ENCODE data around the gene IL34. TPM values are rescaled to one million over a fixed set of nuclear protein-coding genes. Genes with fewer than 3 reads are reported as not detected.
A peak's percentile ranks its signal among the peaks of the same experiment; 100 is the strongest.

The IL34 gene
- total and polyA plus RNA-seq, 3 experiments from 2014 or later, result not detected

DNA sequence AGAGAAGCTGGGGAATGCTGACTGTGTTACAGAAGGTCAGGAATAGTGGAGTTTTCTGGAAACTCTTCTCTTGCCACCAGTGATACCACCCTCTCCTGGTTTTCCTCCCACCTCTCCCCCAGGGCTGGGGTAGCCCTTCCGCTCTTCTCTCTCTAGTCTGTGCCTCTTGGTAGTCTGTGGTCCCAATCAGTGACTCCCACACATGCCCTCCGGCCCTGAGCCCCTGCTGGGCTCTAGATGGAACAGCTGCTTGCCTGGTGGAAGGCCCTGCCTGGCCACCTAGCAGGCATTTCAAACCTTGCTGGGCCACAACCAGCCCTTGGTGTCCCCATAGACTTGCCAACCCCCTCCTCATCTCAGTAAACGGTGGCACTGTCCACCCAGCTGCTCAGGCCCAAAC is 54.7 kb downstream of the IL34 start:
- ChIA-PET POLR2A (no interaction called here), CTCF (no interaction called here)
- H3K4me3 ChIP-seq (ENCODE audit: low read length), result no peak overlapping the region
- no peaks in the 10 kb centered on the region for H3K9me3 ChIP-seq (ENCODE audit: low read length)
- H3K27ac ChIP-seq (ENCODE audit: low read depth, low read length), result no peak overlapping the region
- no peaks in the 10 kb centered on the region for H3K27me3 ChIP-seq (ENCODE audit: insufficient read depth, low read length, poor library complexity, severe bottlenecking)
- DNase-seq, result no peak
- H3K4me1 Mint-ChIP-seq, result peaks cover 2 to 21% (median 13%) of the 10 kb centered on the region in 3 donors
- no peak overlapping the region for H3K4me3 Mint-ChIP-seq
- no peaks in the 10 kb centered on the region for H3K9me3 Mint-ChIP-seq
- H3K4me1 ChIP-seq (ENCODE audit: insufficient read depth, low read length), result peaks cover 15% of the 10 kb centered on the region
- no peaks in the 10 kb centered on the region for H3K36me3 ChIP-seq (ENCODE audit: insufficient read depth, low read length)
- peak overlapping the region in 1 of 8 donors; percentile 17 for H3K27ac Mint-ChIP-seq
- H3K36me3 Mint-ChIP-seq, result peaks cover 0 to 24% (median 0%) of the 10 kb centered on the region in 3 donors
- H3K27me3 Mint-ChIP-seq, result no peaks in the 10 kb centered on the region

DNA sequence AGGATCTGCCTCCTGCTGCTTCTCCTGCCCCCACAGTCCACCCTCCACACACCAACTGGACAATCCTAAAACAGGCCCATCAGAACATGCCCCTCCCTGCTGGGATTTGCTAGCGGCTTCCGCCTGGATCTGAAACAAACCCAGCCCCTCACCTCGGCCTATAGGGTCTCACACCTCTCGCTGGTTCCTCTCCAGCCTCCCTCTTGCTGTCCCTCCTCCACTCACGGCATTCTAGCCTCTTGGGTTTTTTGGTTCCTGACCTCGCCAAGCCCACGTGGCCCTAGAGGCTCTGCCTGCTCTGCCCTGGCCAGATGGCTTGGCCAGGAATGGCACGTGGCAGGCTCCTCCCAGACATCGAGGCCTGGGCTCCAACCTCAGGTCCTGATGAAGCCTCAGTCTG is 55.2 kb downstream of the IL34 start:
- no peak overlapping the region for H3K27ac ChIP-seq (ENCODE audit: low read depth, low read length)
- Mint-ChIP-seq H3K9me3 (no peaks in the 10 kb centered on the region), H3K27me3 (no peaks in the 10 kb centered on the region), H3K36me3 (peaks cover 0 to 24% (median 0%) of the 10 kb centered on the region in 3 donors), H3K27ac (peak overlapping the region in 2 of 8 donors; percentile 17 to 42), H3K4me3 (peak overlapping the region in 1 of 7 donors; percentile 16), H3K4me1 (peaks cover 0 to 15% (median 12%) of the 10 kb centered on the region in 3 donors)
- no peaks in the 10 kb centered on the region for H3K27me3 ChIP-seq (ENCODE audit: insufficient read depth, low read length, poor library complexity, severe bottlenecking)
- H3K36me3 ChIP-seq (ENCODE audit: insufficient read depth, low read length), result no peaks in the 10 kb centered on the region
- DNase-seq, result no peak
- no peak overlapping the region for H3K4me3 ChIP-seq (ENCODE audit: low read length)
- H3K4me1 ChIP-seq (ENCODE audit: insufficient read depth, low read length), result peaks cover 11% of the 10 kb centered on the region
- no peaks in the 10 kb centered on the region for H3K9me3 ChIP-seq (ENCODE audit: low read length)
- POLR2A ChIA-PET, result no interaction called here
- CTCF ChIA-PET, result no interaction called here

- Histone ChIP-seq H3K9me3 (ENCODE audit: low read length) (no peaks in the 10 kb centered on the region), H3K27me3 (ENCODE audit: insufficient read depth, low read length, poor library complexity, severe bottlenecking) (no peaks in the 10 kb centered on the region), H3K36me3 (ENCODE audit: insufficient read depth, low read length) (no peaks in the 10 kb centered on the region), H3K4me1 (ENCODE audit: insufficient read depth, low read length) (peaks cover 7% of the 10 kb centered on the region), H3K27ac (ENCODE audit: low read depth, low read length) (no peak overlapping the region), H3K4me3 (ENCODE audit: low read length) (no peak overlapping the region)
- ChIA-PET CTCF (no interaction called here), POLR2A (no interaction called here)
- no peak for DNase-seq
- H3K27ac Mint-ChIP-seq, result peak overlapping the region in 1 of 8 donors; percentile 42
- no peaks in the 10 kb centered on the region for H3K27me3 Mint-ChIP-seq
- H3K4me3 Mint-ChIP-seq, result no peak overlapping the region
- H3K9me3 Mint-ChIP-seq, result no peaks in the 10 kb centered on the region
- H3K36me3 Mint-ChIP-seq, result peaks cover 0 to 25% (median under 1%) of the 10 kb centered on the region in 3 donors
- peaks cover 0 to 11% (median 9%) of the 10 kb centered on the region in 3 donors for H3K4me1 Mint-ChIP-seq
These were observed 55.6 kb downstream of the IL34 start for GRCh38 chr16:70701998-70702397.

DNA sequence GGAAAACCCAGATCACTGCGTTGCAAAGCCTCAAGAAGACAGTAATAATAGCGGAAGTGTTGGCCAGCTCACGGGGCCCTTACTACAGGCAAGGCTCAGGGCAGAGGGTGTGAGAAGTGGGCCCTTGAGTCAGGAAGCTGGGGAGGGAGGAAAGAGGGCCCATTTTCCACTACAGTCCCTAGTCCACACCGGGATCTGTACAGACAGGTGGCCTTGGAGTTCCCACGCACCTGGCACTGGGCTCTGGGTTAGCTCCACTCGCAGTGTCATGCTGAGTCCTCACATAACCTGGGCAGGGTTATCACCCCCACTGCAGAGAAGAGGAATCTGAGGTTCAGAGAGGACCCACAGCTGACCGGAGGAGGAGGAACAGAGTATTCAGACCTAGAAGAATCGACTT is 56.3 kb downstream of the IL34 start:
- H3K4me1 Mint-ChIP-seq, result peaks cover 0 to 9% (median 7%) of the 10 kb centered on the region in 3 donors
- ChIA-PET POLR2A (no interaction called here), CTCF (no interaction called here)
- H3K36me3 ChIP-seq (ENCODE audit: insufficient read depth, low read length), result no peaks in the 10 kb centered on the region
- H3K4me1 ChIP-seq (ENCODE audit: insufficient read depth, low read length), result peaks cover under 1% of the 10 kb centered on the region
- H3K27me3 ChIP-seq (ENCODE audit: insufficient read depth, low read length, poor library complexity, severe bottlenecking), result no peaks in the 10 kb centered on the region
- H3K4me3 ChIP-seq (ENCODE audit: low read length), result no peak overlapping the region
- no peaks in the 10 kb centered on the region for H3K27me3 Mint-ChIP-seq
- DNase-seq, result no peak
- H3K9me3 Mint-ChIP-seq, result no peaks in the 10 kb centered on the region
- H3K27ac Mint-ChIP-seq, result no peak overlapping the region
- H3K36me3 Mint-ChIP-seq, result peaks cover 0 to 28% (median 1%) of the 10 kb centered on the region in 3 donors
- no peak overlapping the region for H3K27ac ChIP-seq (ENCODE audit: low read depth, low read length)
- no peak overlapping the region for H3K4me3 Mint-ChIP-seq
- H3K9me3 ChIP-seq (ENCODE audit: low read length), result no peaks in the 10 kb centered on the region

GRCh38 chr16:70703041-70703834 is 56.9 kb downstream of the IL34 start:
- Mint-ChIP-seq H3K36me3 (peaks cover 0 to 27% (median 1%) of the 10 kb centered on the region in 3 donors), H3K27me3 (no peaks in the 10 kb centered on the region), H3K27ac (peak overlapping the region in 2 of 8 donors; percentile 40 to 81), H3K4me3 (no peak overlapping the region), H3K4me1 (peaks cover 0 to 5% (median 4%) of the 10 kb centered on the region in 3 donors), H3K9me3 (no peaks in the 10 kb centered on the region)
- Histone ChIP-seq H3K4me3 (ENCODE audit: low read length) (no peak overlapping the region), H3K9me3 (ENCODE audit: low read length) (no peaks in the 10 kb centered on the region), H3K27ac (ENCODE audit: low read depth, low read length) (no peak overlapping the region), H3K4me1 (ENCODE audit: insufficient read depth, low read length) (no peaks in the 10 kb centered on the region), H3K27me3 (ENCODE audit: insufficient read depth, low read length, poor library complexity, severe bottlenecking) (no peaks in the 10 kb centered on the region), H3K36me3 (ENCODE audit: insufficient read depth, low read length) (no peaks in the 10 kb centered on the region)
- CTCF ChIA-PET, result interaction anchor here (1.0 kb wide), 1 partner anchor 27 kb away, joined by 3 read pairs; no protein-coding TSS in a partner anchor
- DNase-seq, result no peak
- POLR2A ChIA-PET, result no interaction called here

GRCh38 chr16:70703835-70704381 is 57.5 kb downstream of the IL34 start:
- peaks cover 0 to 4% (median 4%) of the 10 kb centered on the region in 3 donors for H3K4me1 Mint-ChIP-seq
- POLR2A ChIA-PET, result no interaction called here
- CTCF ChIA-PET, result interaction anchor here (1.0 kb wide), 1 partner anchor 26 kb away, joined by 3 read pairs; no protein-coding TSS in a partner anchor
- H3K27me3 Mint-ChIP-seq, result no peaks in the 10 kb centered on the region
- Histone ChIP-seq H3K36me3 (ENCODE audit: insufficient read depth, low read length) (no peaks in the 10 kb centered on the region), H3K4me3 (ENCODE audit: low read length) (no peak overlapping the region), H3K27ac (ENCODE audit: low read depth, low read length) (no peak overlapping the region), H3K4me1 (ENCODE audit: insufficient read depth, low read length) (no peaks in the 10 kb centered on the region), H3K9me3 (ENCODE audit: low read length) (no peaks in the 10 kb centered on the region), H3K27me3 (ENCODE audit: insufficient read depth, low read length, poor library complexity, severe bottlenecking) (no peaks in the 10 kb centered on the region)
- no peak overlapping the region for H3K4me3 Mint-ChIP-seq
- peak overlapping the region in 2 of 8 donors; percentile 70 to 81 for H3K27ac Mint-ChIP-seq
- DNase-seq, result no peak
- no peaks in the 10 kb centered on the region for H3K9me3 Mint-ChIP-seq
- H3K36me3 Mint-ChIP-seq, result peaks cover 0 to 33% (median 1%) of the 10 kb centered on the region in 3 donors

- H3K27ac ChIP-seq (ENCODE audit: low read depth, low read length), result no peak overlapping the region
- Mint-ChIP-seq H3K27me3 (no peaks in the 10 kb centered on the region), H3K4me1 (no peaks in the 10 kb centered on the region), H3K9me3 (no peaks in the 10 kb centered on the region), H3K27ac (no peak overlapping the region), H3K36me3 (peaks cover 0 to 28% (median 1%) of the 10 kb centered on the region in 3 donors), H3K4me3 (no peak overlapping the region)
- H3K36me3 ChIP-seq (ENCODE audit: insufficient read depth, low read length), result no peaks in the 10 kb centered on the region
- ChIA-PET CTCF (no interaction called here), POLR2A (no interaction called here)
- no peak overlapping the region for H3K4me3 ChIP-seq (ENCODE audit: low read length)
- no peaks in the 10 kb centered on the region for H3K9me3 ChIP-seq (ENCODE audit: low read length)
- H3K27me3 ChIP-seq (ENCODE audit: insufficient read depth, low read length, poor library complexity, severe bottlenecking), result no peaks in the 10 kb centered on the region
- H3K4me1 ChIP-seq (ENCODE audit: insufficient read depth, low read length), result no peaks in the 10 kb centered on the region
- DNase-seq, result no peak
These were observed 58.2 kb downstream of the IL34 start for GRCh38 chr16:70704586-70704985.

- H3K36me3 ChIP-seq (ENCODE audit: insufficient read depth, low read length), result no peaks in the 10 kb centered on the region
- H3K27ac ChIP-seq (ENCODE audit: low read depth, low read length), result no peak overlapping the region
- Mint-ChIP-seq H3K4me3 (no peak overlapping the region), H3K9me3 (no peaks in the 10 kb centered on the region), H3K27me3 (no peaks in the 10 kb centered on the region), H3K36me3 (peaks cover 0 to 24% (median 1%) of the 10 kb centered on the region in 3 donors), H3K27ac (no peak overlapping the region), H3K4me1 (no peaks in the 10 kb centered on the region)
- ChIA-PET POLR2A (no interaction called here), CTCF (no interaction called here)
- no peaks in the 10 kb centered on the region for H3K9me3 ChIP-seq (ENCODE audit: low read length)
- no peak overlapping the region for H3K4me3 ChIP-seq (ENCODE audit: low read length)
- DNase-seq, result no peak
- H3K27me3 ChIP-seq (ENCODE audit: insufficient read depth, low read length, poor library complexity, severe bottlenecking), result no peaks in the 10 kb centered on the region
- no peaks in the 10 kb centered on the region for H3K4me1 ChIP-seq (ENCODE audit: insufficient read depth, low read length)
These were observed 58.7 kb downstream of the IL34 start for GRCh38 chr16:70705056-70705455.

Data from CD8-positive, alpha-beta memory T cell (primary cell).